ENCODE results near the gene MAP6. TPM values are rescaled to one million over a fixed set of nuclear protein-coding genes. Genes with fewer than 3 reads are reported as not detected.

MAP6 gene
- total and polyA plus RNA-seq, 8 donors = 0.88 to 17.4 (median 2.5) TPM

- Histone ChIP-seq H3K27ac (no peak overlapping the region), H3K9me3 (no peaks in the 10 kb centered on the region), H3K4me1 (no peaks in the 10 kb centered on the region), H3K27me3 (no peaks in the 10 kb centered on the region), H3K4me3 (no peak overlapping the region), H3K36me3 (no peaks in the 10 kb centered on the region)
- DNase-seq (no peak), ATAC-seq (no peak), FAIRE-seq (no peak)
- intact Hi-C loops (cut with DNase I) = no loop called here
- WGBS, 2 donors = 89 to 97% methylated on average over 5 of the region's 5 CpGs
- TF ChIP-seq CTCF (IDR thresholded peaks at IDR 0.05) = no peak
Measured at GRCh38 chr11:75549370-75549958, 119.4 kb downstream of the MAP6 start.

GRCh38 chr11:75548595-75549272 is 120.1 kb downstream of the MAP6 start:
- H3K4me1 ChIP-seq = no peaks in the 10 kb centered on the region
- no peak for DNase-seq

GRCh38 chr11:75547617-75548058 is 121.2 kb downstream of the MAP6 start:
- Histone ChIP-seq H3K27ac (no peak overlapping the region), H3K4me3 (no peak overlapping the region), H3K36me3 (no peaks in the 10 kb centered on the region), H3K27me3 (no peaks in the 10 kb centered on the region), H3K4me1 (no peaks in the 10 kb centered on the region), H3K9me3 (no peaks in the 10 kb centered on the region)
- ATAC-seq (peak; percentile 78 to 97 (median 92)), FAIRE-seq (no peak), DNase-seq (peak in 4 of 6 donors; percentile 36 to 80 (median 62))
- intact Hi-C loops (cut with DNase I) = no loop called here
- peak; percentile 65 to 72 (median 67) for TF ChIP-seq CTCF (IDR thresholded peaks at IDR 0.05)
- WGBS, 2 donors = 22 to 24% methylated on average over 7 of the region's 7 CpGs

More at GRCh38 chr11:75548595-75549272, 120.1 kb downstream of the MAP6 start:
- ATAC-seq (no peak), FAIRE-seq (no peak)
- WGBS, 2 donors = 89 to 93% methylated on average over 8 of the region's 8 CpGs
- intact Hi-C loops (cut with DNase I) = no loop called here
- Histone ChIP-seq H3K36me3 (no peaks in the 10 kb centered on the region), H3K27ac (no peak overlapping the region), H3K4me3 (no peak overlapping the region), H3K9me3 (no peaks in the 10 kb centered on the region), H3K27me3 (no peaks in the 10 kb centered on the region)
- TF ChIP-seq CTCF (IDR thresholded peaks at IDR 0.05) = no peak

- Histone ChIP-seq H3K27me3 (no peaks in the 10 kb centered on the region), H3K4me1 (no peaks in the 10 kb centered on the region), H3K4me3 (no peak overlapping the region), H3K36me3 (no peaks in the 10 kb centered on the region), H3K9me3 (no peaks in the 10 kb centered on the region), H3K27ac (no peak overlapping the region)
- WGBS, 2 donors = 94 to 100% methylated on average over 1 of the region's 1 CpG
- DNase-seq (no peak), FAIRE-seq (no peak), ATAC-seq (no peak)
- intact Hi-C loops (cut with DNase I) = no loop called here
- no peak for TF ChIP-seq CTCF (IDR thresholded peaks at IDR 0.05)
Measured at GRCh38 chr11:75547177-75547576, 121.7 kb downstream of the MAP6 start.

- no peaks in the 10 kb centered on the region for H3K4me1 ChIP-seq
- H3K27me3 ChIP-seq = no peaks in the 10 kb centered on the region
- ATAC-seq = no peak
- intact Hi-C loops (cut with DNase I) = no loop called here
- no peak overlapping the region for H3K27ac ChIP-seq
- no peaks in the 10 kb centered on the region for H3K36me3 ChIP-seq
- FAIRE-seq = no peak
- H3K4me3 ChIP-seq = no peak overlapping the region
- H3K9me3 ChIP-seq = no peaks in the 10 kb centered on the region
- no peak for TF ChIP-seq CTCF (IDR thresholded peaks at IDR 0.05)
- no peak for DNase-seq
- WGBS, 2 donors = 85 to 88% methylated on average over 6 of the region's 6 CpGs
Measured at GRCh38 chr11:75543806-75544205, 125.0 kb downstream of the MAP6 start.
